CD14-positive monocyte (primary cell): ENCODE results near the gene DCD. TPM values are rescaled to one million over a fixed set of nuclear protein-coding genes. Genes with fewer than 3 reads are reported as not detected.

Experiments
- DNase-seq, 3 donors: peaks; one replicate each; pipeline ENCODE4 v3.0.0-alpha.2; 2011 to 2022
- H2AFZ ChIP-seq: 2 replicates; pipeline ENCODE4 v1.6.0; 2012; ENCODE audit warnings: mild to moderate bottlenecking, low read depth, low read length, inconsistent platforms; ENCODE audit not compliant: insufficient read depth, poor library complexity, severe bottlenecking
- H3K27ac ChIP-seq, 2 donors: 1 replicate in 1 of 2; 2 replicates in 1 of 2; pipeline ENCODE4 v1.5.1; 2012 to 2013; ENCODE audit warnings: low read length in 2 of 2, control low read depth in 1 of 2, inconsistent platforms in 1 of 2, low read depth in 1 of 2, mild to moderate bottlenecking in 1 of 2
- H3K27me3 ChIP-seq, 2 donors: one replicate each; pipeline versions ENCODE4 v1.6.0 to v1.6.1; 2011 to 2013; ENCODE audit warnings: low read length in 2 of 2; ENCODE audit not compliant: control insufficient read depth in 2 of 2, insufficient read depth in 2 of 2
- H3K36me3 ChIP-seq, 2 donors: replicated peaks in 1 of 2; 1 replicate in 1 of 2; 2 replicates in 1 of 2; pipeline versions ENCODE4 v1.5.1 to v1.6.1; 2012 to 2013; ENCODE audit warnings: low read length in 2 of 2, control low read depth in 1 of 2, inconsistent platforms in 1 of 2, mild to moderate bottlenecking in 1 of 2; ENCODE audit not compliant: insufficient read depth in 2 of 2, control insufficient read depth in 1 of 2
- H3K4me1 ChIP-seq, 2 donors: 1 replicate in 1 of 2; 2 replicates in 1 of 2; pipeline versions ENCODE4 v1.5.1 to v1.6.1; 2012 to 2013; ENCODE audit warnings: low read length in 2 of 2, control low read depth in 1 of 2, inconsistent platforms in 1 of 2, mild to moderate bottlenecking in 1 of 2, moderate library complexity in 1 of 2; ENCODE audit not compliant: insufficient read depth in 2 of 2, control insufficient read depth in 1 of 2
- H3K4me2 ChIP-seq: replicated peaks from 2 replicates; pipeline ENCODE3; 2012; ENCODE audit warnings: low read length, moderate library complexity, mild to moderate bottlenecking; ENCODE audit not compliant: poor library complexity, severe bottlenecking; ENCODE audit errors: extremely low read depth
- H3K4me3 ChIP-seq, 3 experiments: fragments of 200-600 bp in 1 of 3; sonication (generic) in 1 of 3; replicated peaks in 1 of 3; 1 replicate in 2 of 3; 2 replicates in 1 of 3; pipeline ENCODE4 v1.5.1; 2011 to 2013; ENCODE audit warnings: low read length in 3 of 3, mild to moderate bottlenecking in 3 of 3, control low read depth in 2 of 3, low read depth in 2 of 3, inconsistent platforms in 1 of 3, moderate library complexity in 1 of 3
- H3K79me2 ChIP-seq: 2 replicates; pipeline ENCODE4 v1.6.0; 2012; ENCODE audit warnings: mild to moderate bottlenecking, control low read depth, inconsistent platforms, low read length, moderate library complexity; ENCODE audit not compliant: insufficient read depth
- H3K9ac ChIP-seq: 2 replicates; pipeline ENCODE4 v1.6.0; 2017; ENCODE audit warnings: low read length, mild to moderate bottlenecking; ENCODE audit not compliant: insufficient read depth, poor library complexity, severe bottlenecking
- H3K9me3 ChIP-seq, 2 donors: replicated peaks in 1 of 2; 1 replicate in 1 of 2; 2 replicates in 1 of 2; pipeline versions ENCODE4 v1.5.1 to v1.6.1; 2012 to 2013; ENCODE audit warnings: low read length in 2 of 2, control low read depth in 1 of 2; ENCODE audit not compliant: control insufficient read depth in 1 of 2, insufficient read depth in 1 of 2
- H4K20me1 ChIP-seq: 2 replicates; pipeline ENCODE4 v1.6.0; 2012; ENCODE audit warnings: mild to moderate bottlenecking, low read length, control low read depth, moderate library complexity; ENCODE audit not compliant: insufficient read depth
- H3K27ac Mint-ChIP-seq, 7 donors: one replicate each; pipeline ENCODE4 v1.8.0; 2020; ENCODE audit warnings: mild to moderate bottlenecking in 7 of 7, mixed read lengths in 7 of 7, moderate library complexity in 6 of 7, inconsistent platforms in 2 of 7
- H3K27me3 Mint-ChIP-seq, 3 donors: one replicate each; pipeline ENCODE4 v1.8.0; 2021 to 2022; ENCODE audit warnings: low read depth in 3 of 3, mild to moderate bottlenecking in 3 of 3, mixed read lengths in 3 of 3, moderate library complexity in 3 of 3, inconsistent platforms in 1 of 3
- H3K36me3 Mint-ChIP-seq, 2 donors: one replicate each; pipeline ENCODE4 v1.8.0; 2020; ENCODE audit warnings: mixed read lengths in 2 of 2, inconsistent platforms in 1 of 2, mild to moderate bottlenecking in 1 of 2
- H3K4me1 Mint-ChIP-seq: one replicate; pipeline ENCODE4 v1.8.0; 2020; ENCODE audit warnings: mild to moderate bottlenecking, mixed read lengths
- H3K4me3 Mint-ChIP-seq, 2 donors: one replicate each; pipeline ENCODE4 v1.8.0; 2020; ENCODE audit warnings: mild to moderate bottlenecking in 2 of 2, mixed read lengths in 2 of 2, moderate library complexity in 1 of 2
- H3K9me3 Mint-ChIP-seq, 7 donors: one replicate each; pipeline ENCODE4 v1.8.0; 2020 to 2022; ENCODE audit warnings: mixed read lengths in 7 of 7, mild to moderate bottlenecking in 6 of 7, moderate library complexity in 6 of 7, inconsistent platforms in 2 of 7
- WGBS: methylation state at CpG from one replicate; pipeline ENCODE4 v1.1.5; 2013; ENCODE audit warnings: missing lambda C conversion rate; ENCODE audit not compliant: insufficient coverage; 5-methylcytosine and 5-hydroxymethylcytosine counted together
- intact Hi-C, 2 donors: fragments of 100-400 bp; cut with micrococcal nuclease; formaldehyde crosslinking; loops; one replicate each; pipeline versions ENCODE4 v1.15.0 to v1.15.1; 2023
- polyA plus RNA-seq, 3 donors: library from polyadenylated mRNA; depleted of rRNA in 1 of 3; unstranded in 2 of 3; stranded (reverse) in 1 of 3; fragments of 300-500 nt in 2 of 3; fragments of >200 nt in 1 of 3; fragmentation: Illumina TruSeq in 2 of 3; gene quantifications; 1 replicate in 2 of 3; 2 replicates in 1 of 3; pipeline ENCODE4 v1.2.3, GENCODE V29; 2012 to 2021
- TF ChIP-seq, protein P1 (sequence below): fragments of 200-600 bp; IDR thresholded peaks from one replicate; pipeline ENCODE4 v1.8.0; 2022; ENCODE audit warnings: antibody characterized with exemption, mild to moderate bottlenecking

DCD gene
- polyA plus RNA-seq, 3 donors = not detected

GRCh38 chr12:54678131-54678530 lies 30.0 kb upstream of the DCD start:
- H3K9me3 ChIP-seq = no peaks in the 10 kb centered on the region
- peaks cover 5 to 8% of the 10 kb centered on the region in 2 donors for H3K27me3 ChIP-seq
- TF ChIP-seq, protein P1, sequence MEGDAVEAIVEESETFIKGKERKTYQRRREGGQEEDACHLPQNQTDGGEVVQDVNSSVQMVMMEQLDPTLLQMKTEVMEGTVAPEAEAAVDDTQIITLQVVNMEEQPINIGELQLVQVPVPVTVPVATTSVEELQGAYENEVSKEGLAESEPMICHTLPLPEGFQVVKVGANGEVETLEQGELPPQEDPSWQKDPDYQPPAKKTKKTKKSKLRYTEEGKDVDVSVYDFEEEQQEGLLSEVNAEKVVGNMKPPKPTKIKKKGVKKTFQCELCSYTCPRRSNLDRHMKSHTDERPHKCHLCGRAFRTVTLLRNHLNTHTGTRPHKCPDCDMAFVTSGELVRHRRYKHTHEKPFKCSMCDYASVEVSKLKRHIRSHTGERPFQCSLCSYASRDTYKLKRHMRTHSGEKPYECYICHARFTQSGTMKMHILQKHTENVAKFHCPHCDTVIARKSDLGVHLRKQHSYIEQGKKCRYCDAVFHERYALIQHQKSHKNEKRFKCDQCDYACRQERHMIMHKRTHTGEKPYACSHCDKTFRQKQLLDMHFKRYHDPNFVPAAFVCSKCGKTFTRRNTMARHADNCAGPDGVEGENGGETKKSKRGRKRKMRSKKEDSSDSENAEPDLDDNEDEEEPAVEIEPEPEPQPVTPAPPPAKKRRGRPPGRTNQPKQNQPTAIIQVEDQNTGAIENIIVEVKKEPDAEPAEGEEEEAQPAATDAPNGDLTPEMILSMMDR = no peak
- no peak overlapping the region for H2AFZ ChIP-seq
- Mint-ChIP-seq H3K27me3 (peaks cover 7 to 16% (median 11%) of the 10 kb centered on the region in 3 donors), H3K27ac (no peak overlapping the region), H3K36me3 (no peaks in the 10 kb centered on the region), H3K9me3 (no peaks in the 10 kb centered on the region), H3K4me3 (no peak overlapping the region), H3K4me1 (no peaks in the 10 kb centered on the region)
- no peaks in the 10 kb centered on the region for H3K79me2 ChIP-seq
- no peak overlapping the region for H3K27ac ChIP-seq
- no peaks in the 10 kb centered on the region for H3K36me3 ChIP-seq
- H3K4me2 ChIP-seq = no peak overlapping the region
- H3K9ac ChIP-seq = no peak overlapping the region
- no peaks in the 10 kb centered on the region for H4K20me1 ChIP-seq
- intact Hi-C loops = no loop called here
- H3K4me1 ChIP-seq = no peaks in the 10 kb centered on the region
- no peak overlapping the region for H3K4me3 ChIP-seq
- WGBS = 60% methylated on average over 1 of the region's 5 CpGs
- DNase-seq = no peak

- Mint-ChIP-seq H3K27me3 (peaks cover 0 to 6% (median 0%) of the 10 kb centered on the region in 3 donors), H3K4me1 (no peaks in the 10 kb centered on the region), H3K36me3 (no peaks in the 10 kb centered on the region), H3K4me3 (no peak overlapping the region), H3K9me3 (no peaks in the 10 kb centered on the region), H3K27ac (no peak overlapping the region)
- DNase-seq = no peak
- H3K79me2 ChIP-seq = no peaks in the 10 kb centered on the region
- intact Hi-C loops = no loop called here
- H3K9me3 ChIP-seq = no peaks in the 10 kb centered on the region
- H3K4me1 ChIP-seq = no peaks in the 10 kb centered on the region
- H3K27ac ChIP-seq = no peak overlapping the region
- no peak overlapping the region for H2AFZ ChIP-seq
- 90% methylated on average over 2 of the region's 5 CpGs for WGBS
- no peak overlapping the region for H3K9ac ChIP-seq
- no peak overlapping the region for H3K4me3 ChIP-seq
- peaks cover 3 to 7% of the 10 kb centered on the region in 2 donors for H3K27me3 ChIP-seq
- no peaks in the 10 kb centered on the region for H3K36me3 ChIP-seq
- H3K4me2 ChIP-seq = no peak overlapping the region
- H4K20me1 ChIP-seq = no peaks in the 10 kb centered on the region
- TF ChIP-seq, protein P1 = no peak
These were observed 19.8 kb upstream of the DCD start for GRCh38 chr12:54667945-54668344.
